Kidney (tissue), 14 donors: ENCODE measurements around the gene STIP1. TPM values are rescaled to one million over a fixed set of nuclear protein-coding genes. Genes with fewer than 3 reads are reported as not detected.

Experiments used
- DNase-seq, 5 donors: peaks; one replicate each; pipeline ENCODE4 v3.0.0-alpha.2; 2013 to 2020
- FAIRE-seq: peaks from 2 replicates; lab custom pipeline; 2012; peaks lifted over from hg19 to GRCh38; lab: Jason Lieb, UNC
- H3K27ac ChIP-seq, 2 donors: one replicate each; pipeline ENCODE4 v1.7.0; 2013; ENCODE audit warnings: low read depth in 2 of 2, low read length in 2 of 2, inconsistent platforms in 1 of 2
- H3K27me3 ChIP-seq: one replicate; pipeline ENCODE4 v1.7.1; 2013; ENCODE audit warnings: low read length, inconsistent platforms; ENCODE audit not compliant: control insufficient read depth, insufficient read depth
- H3K36me3 ChIP-seq, 3 donors: one replicate each; pipeline versions ENCODE4 v1.7.0 to v1.7.1; 2013; ENCODE audit warnings: low read length in 3 of 3, control low read depth in 1 of 3, inconsistent platforms in 1 of 3; ENCODE audit not compliant: insufficient read depth in 3 of 3, control insufficient read depth in 2 of 3
- H3K4me1 ChIP-seq, 3 donors: one replicate each; pipeline versions ENCODE4 v1.7.0 to v1.7.1; 2013; ENCODE audit warnings: low read length in 3 of 3, inconsistent platforms in 1 of 3, low read depth in 1 of 3; ENCODE audit not compliant: control insufficient read depth in 2 of 3, insufficient read depth in 2 of 3
- H3K4me3 ChIP-seq, 3 donors: one replicate each; pipeline versions ENCODE4 v1.7.0 to v1.8.1; 2013; ENCODE audit warnings: low read length in 3 of 3, control low read depth in 1 of 3, inconsistent platforms in 1 of 3
- H3K9ac ChIP-seq, 3 donors: one replicate each; pipeline versions ENCODE4 v1.7.0 to v1.7.1; 2013; ENCODE audit warnings: low read length in 3 of 3, control low read depth in 1 of 3, inconsistent platforms in 1 of 3
- H3K9me3 ChIP-seq, 3 donors: one replicate each; pipeline versions ENCODE4 v1.7.0 to v1.7.1; 2013; ENCODE audit warnings: low read length in 3 of 3, control low read depth in 1 of 3, inconsistent platforms in 1 of 3; ENCODE audit not compliant: control insufficient read depth in 2 of 3, insufficient read depth in 1 of 3
- intact Hi-C: fragments of 100-400 bp; cut with DNase I; formaldehyde crosslinking; loops from one replicate; pipeline ENCODE4 v1.11.1; 2022
- polyA plus RNA-seq: library from polyadenylated mRNA; stranded (reverse); fragments of 350-450 nt; fragmentation: Illumina TruSeq; extraction: RNeasy Lipid Tissue Mini Kit (QIAGEN cat#74804); gene quantifications from one replicate; pipeline ENCODE4 v1.2.3, GENCODE V29; 2014; ENCODE audit warnings: low read depth, low replicate concordance; ENCODE audit not compliant: insufficient read depth
- total RNA-seq: library from RNA; stranded (reverse); fragmentation: NEBNext Ultra II Directional; extraction: Animal tissue kit (Norgen Biotek cat#: 25700); gene quantifications from one replicate; pipeline ENCODE4 v1.2.1, GENCODE V29; 2021
- TF ChIP-seq, protein P1 (sequence below): IDR thresholded peaks from 3 replicates; pipeline ENCODE4 v1.5.1; 2012; ENCODE audit warnings: mild to moderate bottlenecking, moderate library complexity, borderline replicate concordance; ENCODE audit not compliant: insufficient read depth; ENCODE audit errors: extremely low read depth
- donor health status: control.
- donor health status: control.
- donor health status: control.
- donor health status: control.
- donor health status: control.
- donor health status: DM: yes; HTN: yes; CAD: no.
- donor health status: Normal renal cell carcinoma (clear cell type).

Gene STIP1
- total and polyA plus RNA-seq, 2 donors from 2014 or later = 81.2 to 86.0 TPM

- H3K4me3 ChIP-seq = no peak overlapping the region
- TF ChIP-seq, protein P1, sequence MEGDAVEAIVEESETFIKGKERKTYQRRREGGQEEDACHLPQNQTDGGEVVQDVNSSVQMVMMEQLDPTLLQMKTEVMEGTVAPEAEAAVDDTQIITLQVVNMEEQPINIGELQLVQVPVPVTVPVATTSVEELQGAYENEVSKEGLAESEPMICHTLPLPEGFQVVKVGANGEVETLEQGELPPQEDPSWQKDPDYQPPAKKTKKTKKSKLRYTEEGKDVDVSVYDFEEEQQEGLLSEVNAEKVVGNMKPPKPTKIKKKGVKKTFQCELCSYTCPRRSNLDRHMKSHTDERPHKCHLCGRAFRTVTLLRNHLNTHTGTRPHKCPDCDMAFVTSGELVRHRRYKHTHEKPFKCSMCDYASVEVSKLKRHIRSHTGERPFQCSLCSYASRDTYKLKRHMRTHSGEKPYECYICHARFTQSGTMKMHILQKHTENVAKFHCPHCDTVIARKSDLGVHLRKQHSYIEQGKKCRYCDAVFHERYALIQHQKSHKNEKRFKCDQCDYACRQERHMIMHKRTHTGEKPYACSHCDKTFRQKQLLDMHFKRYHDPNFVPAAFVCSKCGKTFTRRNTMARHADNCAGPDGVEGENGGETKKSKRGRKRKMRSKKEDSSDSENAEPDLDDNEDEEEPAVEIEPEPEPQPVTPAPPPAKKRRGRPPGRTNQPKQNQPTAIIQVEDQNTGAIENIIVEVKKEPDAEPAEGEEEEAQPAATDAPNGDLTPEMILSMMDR = no peak
- no peaks in the 10 kb centered on the region for H3K36me3 ChIP-seq
- no peak overlapping the region for H3K27ac ChIP-seq
- H3K9ac ChIP-seq = no peak overlapping the region
- no peaks in the 10 kb centered on the region for H3K27me3 ChIP-seq
- intact Hi-C loops = no loop called here
- DNase-seq (peak in 2 of 5 donors; percentile 51 to 75), FAIRE-seq (no peak)
- H3K9me3 ChIP-seq = no peaks in the 10 kb centered on the region
- H3K4me1 ChIP-seq = peaks cover 0 to 22% (median 11%) of the 10 kb centered on the region in 3 donors
Measured at GRCh38 chr11:64223001-64223651, 37.2 kb downstream of the STIP1 start.

DNA sequence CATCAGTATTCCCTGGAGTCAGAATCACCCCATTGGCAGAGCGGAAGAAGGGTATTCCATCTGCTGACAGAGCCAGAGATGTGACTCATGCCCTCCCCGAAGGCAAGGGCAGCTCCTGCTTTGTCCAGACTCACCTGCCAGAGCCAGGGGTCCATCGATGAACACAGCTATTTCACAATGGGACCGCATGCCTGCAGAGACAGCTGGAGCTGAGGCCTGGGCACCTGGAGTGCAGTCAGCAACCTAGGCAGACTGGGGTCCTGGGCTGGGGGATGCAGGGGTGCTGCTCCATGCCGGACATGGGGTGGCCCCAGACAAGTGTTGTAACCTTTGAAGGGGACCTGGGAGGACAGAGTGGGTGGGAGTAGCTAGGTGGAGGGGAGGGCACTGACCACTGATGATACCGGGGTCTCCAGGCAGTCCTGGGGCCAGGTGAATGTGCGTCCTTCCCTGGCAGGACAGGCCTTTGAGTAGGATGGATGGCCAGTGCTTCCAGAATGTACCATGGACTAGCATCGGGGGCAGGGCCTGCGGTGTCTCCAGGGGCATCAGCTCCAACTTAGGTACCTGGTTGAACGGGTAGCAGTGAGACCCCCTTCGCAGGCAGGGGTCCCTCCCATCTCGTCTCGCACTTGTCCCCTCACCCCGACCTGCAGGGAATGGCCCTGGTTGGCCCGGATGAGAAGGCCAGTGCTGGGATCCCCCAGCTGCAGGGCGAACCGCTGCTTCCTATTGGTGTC lies 38.4 kb downstream of the STIP1 start:
- no peak for FAIRE-seq
- peaks cover 0 to 23% (median 16%) of the 10 kb centered on the region in 3 donors for H3K4me1 ChIP-seq

GRCh38 chr11:64224891-64225607 lies 39.1 kb downstream of the STIP1 start:
- Histone ChIP-seq H3K4me3 (peak overlapping the region; percentile 74 to 91 (median 83)), H3K27me3 (no peaks in the 10 kb centered on the region), H3K9ac (peak overlapping the region in 2 of 3 donors; percentile 75 to 96), H3K9me3 (no peaks in the 10 kb centered on the region), H3K4me1 (peaks cover 0 to 28% (median 21%) of the 10 kb centered on the region in 3 donors), H3K27ac (peak overlapping the region; percentile 42 to 97), H3K36me3 (no peaks in the 10 kb centered on the region)
- DNase-seq (peak in 2 of 5 donors; percentile 60 to 78), FAIRE-seq (no peak)
- TF ChIP-seq, protein P1 = no peak
- intact Hi-C loops = no loop called here

More for the DNA sequence above, 38.4 kb downstream of the STIP1 start:
- H3K27me3 ChIP-seq = no peaks in the 10 kb centered on the region
- no peaks in the 10 kb centered on the region for H3K36me3 ChIP-seq
- intact Hi-C loops = no loop called here
- no peak overlapping the region for H3K9ac ChIP-seq
- H3K9me3 ChIP-seq = no peaks in the 10 kb centered on the region
- TF ChIP-seq, protein P1 = no peak
- DNase-seq = peak in 2 of 5 donors; percentile 56 to 80
- no peak overlapping the region for H3K27ac ChIP-seq
- H3K4me3 ChIP-seq = peak overlapping the region in 1 of 3 donors; percentile 91
